Sigmoid colon (tissue), 7 donors: ENCODE measurements around the gene MYH13. TPM values are rescaled to one million over a fixed set of nuclear protein-coding genes. Genes with fewer than 3 reads are reported as not detected.

ENCODE experiments used
- DNase-seq: peaks from one replicate; pipeline ENCODE4 v3.0.0-alpha.2; 2019
- H3K27ac ChIP-seq, 4 donors: fragments of 200-600 bp; sonication (generic); one replicate each; pipeline ENCODE4 v1.5.1; 2016 to 2019; ENCODE audit warnings: mild to moderate bottlenecking in 1 of 4
- H3K27me3 ChIP-seq, 3 donors: fragments of 200-600 bp; sonication (generic); one replicate each; pipeline ENCODE4 v1.5.1; 2019; ENCODE audit warnings: mild to moderate bottlenecking in 1 of 3
- H3K36me3 ChIP-seq, 4 donors: fragments of 200-600 bp; sonication (generic); one replicate each; pipeline ENCODE4 v1.5.1; 2016 to 2019
- H3K4me1 ChIP-seq, 4 donors: fragments of 200-600 bp; sonication (generic); one replicate each; pipeline ENCODE4 v1.5.1; 2017 to 2019
- H3K4me3 ChIP-seq, 4 donors: fragments of 200-600 bp; sonication (generic); one replicate each; pipeline ENCODE4 v1.5.1; 2017 to 2019; ENCODE audit warnings: mild to moderate bottlenecking in 2 of 4, moderate library complexity in 1 of 4
- H3K9me3 ChIP-seq, 4 donors: fragments of 200-600 bp in 3 of 4; sonication (generic) in 3 of 4; one replicate each; pipeline versions ENCODE4 v1.5.1 to v1.6.1; 2013 to 2019
- EP300 ChIP-seq, 4 donors: sonication (generic); formaldehyde crosslinking; IDR thresholded peaks; one replicate each; pipeline ENCODE4 v1.6.1; 2017; ENCODE audit warnings: antibody characterized with exemption in 4 of 4
- POLR2A ChIP-seq, 2 donors: fragments of 450-650 bp; IDR thresholded peaks; one replicate each; pipeline ENCODE4 v1.6.1; 2016; ENCODE audit warnings: antibody characterized with exemption in 2 of 2, mild to moderate bottlenecking in 2 of 2, moderate library complexity in 2 of 2
- POLR2AphosphoS5 ChIP-seq, 4 donors: sonication (generic); formaldehyde crosslinking; IDR thresholded peaks; one replicate each; pipeline ENCODE4 v1.6.1; 2017; ENCODE audit warnings: antibody characterized with exemption in 4 of 4
- WGBS, 2 donors: extraction: QIAGEN DNeasy Blood & Tissue Kit; methylation state at CpG; one replicate each; pipeline ENCODE4 v1.1.7; 2013; 5-methylcytosine and 5-hydroxymethylcytosine counted together
- intact Hi-C: fragments of 100-400 bp; cut with DNase I; formaldehyde crosslinking; loops from one replicate; pipeline ENCODE4 v1.15.1; 2023
- polyA plus RNA-seq, 3 donors: library from polyadenylated mRNA; stranded (reverse); fragments of 200-250 nt; gene quantifications; one replicate each; pipeline ENCODE4 v1.2.3, GENCODE V29; 2013
- total RNA-seq, 4 donors: library from RNA; depleted of rRNA; stranded (reverse); fragments of >200 nt; gene quantifications; one replicate each; pipeline ENCODE4 v1.1.0, GENCODE V29; 2016
- TF ChIP-seq, protein P1 (sequence below), 4 experiments: fragments of 450-650 bp in 3 of 4; fragments of 200-600 bp in 1 of 4; IDR thresholded peaks; one replicate each; pipeline ENCODE4 v1.5.1; 2016 to 2019; ENCODE audit warnings: antibody characterized with exemption in 4 of 4, mild to moderate bottlenecking in 3 of 4, moderate library complexity in 2 of 4
- donor health status: healthy with polysubstance abuse.
- donor health status: Bipolar disorder and iron deficiency.
- donor health status: healthy.

Gene MYH13
- total and polyA plus RNA-seq, 7 donors: 0.06 TPM; not detected in 6

DNA sequence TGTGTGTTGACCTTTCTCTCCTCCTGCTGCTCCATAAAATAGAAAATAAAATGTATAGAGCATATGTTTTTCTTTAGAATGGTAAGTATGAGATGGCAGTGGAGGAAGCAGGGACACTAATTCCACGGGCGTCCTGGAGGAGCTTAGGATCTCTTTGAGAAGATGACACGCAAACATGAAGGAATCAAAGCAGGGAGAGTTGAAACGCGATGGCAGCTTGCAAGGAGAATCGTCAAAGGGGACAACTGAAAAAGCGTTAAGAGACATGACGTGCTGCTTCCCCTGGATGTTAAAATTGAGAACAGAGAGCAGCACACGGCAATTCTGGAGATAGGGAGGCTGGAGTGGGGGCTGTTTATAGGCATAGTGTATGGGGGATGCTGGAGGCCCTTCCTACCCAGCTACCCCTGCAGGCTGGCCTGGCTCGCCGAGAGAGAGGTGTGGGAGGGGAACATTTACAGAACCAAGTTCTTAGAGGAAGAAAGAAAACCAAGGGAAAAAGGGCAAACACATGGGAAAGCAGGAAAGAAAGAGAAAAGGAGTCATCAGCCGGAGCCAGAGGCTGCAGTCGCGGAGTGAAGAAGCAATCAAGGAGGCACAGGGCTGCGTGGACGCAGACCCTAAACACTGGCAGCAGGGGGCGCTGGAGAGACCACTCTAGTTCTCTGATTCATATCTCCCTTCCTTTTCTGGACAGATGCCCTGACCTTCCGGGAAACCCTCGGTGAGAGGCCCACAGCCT is 55.8 kb downstream of the MYH13 start:
- Histone ChIP-seq H3K27me3 (no peaks in the 10 kb centered on the region), H3K36me3 (no peaks in the 10 kb centered on the region), H3K27ac (no peak overlapping the region), H3K4me1 (peaks cover 0 to 7% (median 0%) of the 10 kb centered on the region in 4 donors), H3K9me3 (no peaks in the 10 kb centered on the region), H3K4me3 (no peak overlapping the region)
- TF ChIP-seq, protein P1, sequence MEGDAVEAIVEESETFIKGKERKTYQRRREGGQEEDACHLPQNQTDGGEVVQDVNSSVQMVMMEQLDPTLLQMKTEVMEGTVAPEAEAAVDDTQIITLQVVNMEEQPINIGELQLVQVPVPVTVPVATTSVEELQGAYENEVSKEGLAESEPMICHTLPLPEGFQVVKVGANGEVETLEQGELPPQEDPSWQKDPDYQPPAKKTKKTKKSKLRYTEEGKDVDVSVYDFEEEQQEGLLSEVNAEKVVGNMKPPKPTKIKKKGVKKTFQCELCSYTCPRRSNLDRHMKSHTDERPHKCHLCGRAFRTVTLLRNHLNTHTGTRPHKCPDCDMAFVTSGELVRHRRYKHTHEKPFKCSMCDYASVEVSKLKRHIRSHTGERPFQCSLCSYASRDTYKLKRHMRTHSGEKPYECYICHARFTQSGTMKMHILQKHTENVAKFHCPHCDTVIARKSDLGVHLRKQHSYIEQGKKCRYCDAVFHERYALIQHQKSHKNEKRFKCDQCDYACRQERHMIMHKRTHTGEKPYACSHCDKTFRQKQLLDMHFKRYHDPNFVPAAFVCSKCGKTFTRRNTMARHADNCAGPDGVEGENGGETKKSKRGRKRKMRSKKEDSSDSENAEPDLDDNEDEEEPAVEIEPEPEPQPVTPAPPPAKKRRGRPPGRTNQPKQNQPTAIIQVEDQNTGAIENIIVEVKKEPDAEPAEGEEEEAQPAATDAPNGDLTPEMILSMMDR (IDR thresholded peaks at IDR 0.05): peak in 1 of 4 experiments; percentile 22
- no peak for TF ChIP-seq POLR2A (IDR thresholded peaks at IDR 0.05)
- intact Hi-C loops: no loop called here
- 60 to 66% methylated on average over 19 of the region's 19 CpGs for WGBS, 2 donors
- DNase-seq: peak; percentile 84

DNA sequence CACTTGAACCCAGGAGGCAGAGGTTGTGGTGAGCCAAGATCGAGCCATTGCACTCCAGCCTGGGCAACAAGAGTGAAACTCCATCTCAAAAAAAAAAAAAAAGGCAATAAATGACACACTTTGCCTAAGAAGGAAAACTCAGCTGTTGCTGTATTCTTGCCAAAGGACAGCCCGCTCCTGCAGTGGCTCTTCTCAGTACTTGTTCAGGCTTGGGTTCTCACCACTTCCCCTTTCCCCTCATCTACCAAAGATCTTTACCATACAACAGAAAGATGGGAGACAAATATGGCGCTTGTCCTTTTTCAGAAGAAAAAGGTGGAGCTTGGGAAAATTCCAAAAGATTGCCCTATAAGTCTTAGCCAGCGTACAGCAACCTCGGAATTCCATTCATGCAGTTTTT is 58.5 kb downstream of the MYH13 start:
- WGBS, 2 donors: 62 to 70% methylated on average over 5 of the region's 5 CpGs
- H3K9me3 ChIP-seq: no peaks in the 10 kb centered on the region
- H3K27ac ChIP-seq: no peak overlapping the region
- peaks cover 0 to 7% (median 0%) of the 10 kb centered on the region in 4 donors for H3K4me1 ChIP-seq
- intact Hi-C loops: no loop called here
- TF ChIP-seq, protein P1 (IDR thresholded peaks at IDR 0.05): no peak
- TF ChIP-seq POLR2A (IDR thresholded peaks at IDR 0.05): no peak
- no peak for TF ChIP-seq POLR2AphosphoS5 (IDR thresholded peaks at IDR 0.05)
- no peak for TF ChIP-seq EP300 (IDR thresholded peaks at IDR 0.05)
- H3K36me3 ChIP-seq: no peaks in the 10 kb centered on the region
- no peak for DNase-seq
- no peaks in the 10 kb centered on the region for H3K27me3 ChIP-seq
- no peak overlapping the region for H3K4me3 ChIP-seq

DNA sequence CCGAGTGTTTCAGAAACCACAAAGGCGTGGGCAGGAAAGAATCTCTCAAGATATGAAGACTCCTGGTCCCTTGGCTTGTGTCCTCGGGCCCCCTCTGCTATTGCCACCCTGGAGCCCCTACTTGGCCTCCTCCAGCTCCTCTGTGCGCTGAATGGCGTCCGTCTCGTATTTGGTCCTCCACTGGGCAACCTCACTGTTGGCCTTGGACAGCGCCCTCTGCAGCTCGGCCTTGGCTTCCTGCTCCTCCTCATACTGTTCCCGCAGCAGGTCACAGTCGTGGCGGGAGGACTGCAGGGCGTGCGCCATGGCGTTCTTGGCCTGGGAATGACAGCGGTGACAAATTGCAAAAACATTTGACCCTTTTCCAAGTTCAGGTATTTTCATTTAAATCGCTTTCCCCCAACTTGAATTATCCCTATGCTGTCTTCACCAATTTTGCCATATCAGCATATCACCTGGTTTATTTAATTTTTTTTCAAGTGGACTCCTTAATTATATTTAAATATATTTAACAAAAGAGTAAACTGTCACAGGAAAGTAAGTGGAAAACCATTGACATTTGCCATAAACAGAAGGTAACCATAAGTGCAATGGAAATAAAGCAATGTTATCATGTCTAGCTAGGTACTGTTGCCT is 59.7 kb downstream of the MYH13 start:
- Histone ChIP-seq H3K27me3 (no peaks in the 10 kb centered on the region), H3K36me3 (no peaks in the 10 kb centered on the region), H3K4me1 (peaks cover 0 to 7% (median 0%) of the 10 kb centered on the region in 4 donors), H3K4me3 (no peak overlapping the region), H3K27ac (no peak overlapping the region), H3K9me3 (no peaks in the 10 kb centered on the region)
- no peak for DNase-seq
- no peak for TF ChIP-seq POLR2AphosphoS5 (IDR thresholded peaks at IDR 0.05)
- TF ChIP-seq, protein P1 (IDR thresholded peaks at IDR 0.05): no peak
- TF ChIP-seq POLR2A (IDR thresholded peaks at IDR 0.05): no peak
- TF ChIP-seq EP300 (IDR thresholded peaks at IDR 0.05): no peak
- 85 to 87% methylated on average over 17 of the region's 17 CpGs for WGBS, 2 donors
- intact Hi-C loops: no loop called here

DNA sequence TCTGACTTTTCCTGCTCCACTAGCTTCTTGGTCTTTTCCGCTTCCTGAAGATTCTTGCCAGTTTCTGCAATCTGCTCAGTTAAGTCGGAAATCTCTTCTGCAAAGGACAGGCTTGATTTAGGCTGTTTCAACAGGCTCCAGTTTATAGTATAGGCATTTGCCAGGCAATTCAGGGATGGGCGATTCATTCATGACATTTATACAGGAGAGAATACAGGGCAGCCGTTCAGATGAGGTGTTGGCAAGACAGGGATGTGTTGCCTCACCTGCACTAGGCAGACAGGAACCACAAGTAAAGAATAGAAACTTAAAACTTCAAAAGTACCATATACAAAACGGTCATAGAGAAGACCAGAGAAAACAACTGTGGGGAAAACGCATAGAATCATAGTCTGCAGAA is 61.7 kb downstream of the MYH13 start:
- intact Hi-C loops: no loop called here
- 63 to 65% methylated on average over 6 of the region's 6 CpGs for WGBS, 2 donors
- H3K9me3 ChIP-seq: no peaks in the 10 kb centered on the region
- no peak for DNase-seq
- no peaks in the 10 kb centered on the region for H3K4me1 ChIP-seq
- no peak overlapping the region for H3K4me3 ChIP-seq
- no peaks in the 10 kb centered on the region for H3K36me3 ChIP-seq
- no peaks in the 10 kb centered on the region for H3K27me3 ChIP-seq
- TF ChIP-seq, protein P1 (IDR thresholded peaks at IDR 0.05): no peak
- TF ChIP-seq POLR2A (IDR thresholded peaks at IDR 0.05) (no peak), EP300 (IDR thresholded peaks at IDR 0.05) (no peak), POLR2AphosphoS5 (IDR thresholded peaks at IDR 0.05) (no peak)
- H3K27ac ChIP-seq: no peak overlapping the region
